NCI-H2227 (cell line): Measurements from ENCODE around the gene RNF220.
"Not testable (repeated sequence)": the region's sequence is repeated elsewhere in the genome, so short reads cannot be mapped to it uniquely, and the experiment has no call there.

Experiments used
- DNase-seq: peaks from one replicate; lab custom pipeline; 2025; ENCODE audit not compliant: unreplicated experiment; lab: John Stamatoyannopoulos, UW

RNF220 gene

DNA sequence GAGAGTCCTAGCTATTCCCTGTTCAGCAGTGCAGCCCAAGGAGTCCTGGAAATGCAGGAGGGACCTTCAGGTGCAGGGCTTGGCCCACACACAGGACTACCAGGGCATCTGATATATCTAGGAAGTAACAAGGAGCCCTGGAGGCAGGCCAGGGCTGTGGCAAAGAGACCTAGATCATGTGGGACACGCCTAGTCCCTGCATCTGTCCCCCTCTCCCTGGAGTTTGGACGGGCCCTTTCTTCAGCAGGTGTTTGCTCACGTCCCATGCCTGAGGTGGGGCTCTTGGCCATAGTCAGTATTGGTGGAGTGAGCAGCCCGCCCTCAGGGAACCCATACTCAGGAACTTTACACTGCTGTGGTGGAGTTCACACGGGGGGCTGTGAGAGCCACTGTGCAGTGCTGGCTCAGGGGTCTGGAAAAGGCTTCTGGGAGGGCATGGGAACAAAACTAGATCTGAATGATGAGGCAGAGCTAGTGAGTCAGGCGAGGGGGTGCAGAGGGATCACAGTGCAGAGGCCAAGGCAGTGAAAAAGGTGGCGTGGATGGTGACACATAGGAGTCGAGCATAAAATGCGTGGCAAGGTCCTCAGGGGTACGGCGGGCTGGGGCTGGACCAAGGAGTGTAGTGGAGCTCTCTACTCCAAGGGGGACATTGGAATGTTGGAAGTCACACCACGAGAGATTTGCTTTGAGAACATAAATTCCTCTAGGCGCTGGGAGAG, 243.6 kb downstream of the RNF220 start:
- no peak for DNase-seq

DNA sequence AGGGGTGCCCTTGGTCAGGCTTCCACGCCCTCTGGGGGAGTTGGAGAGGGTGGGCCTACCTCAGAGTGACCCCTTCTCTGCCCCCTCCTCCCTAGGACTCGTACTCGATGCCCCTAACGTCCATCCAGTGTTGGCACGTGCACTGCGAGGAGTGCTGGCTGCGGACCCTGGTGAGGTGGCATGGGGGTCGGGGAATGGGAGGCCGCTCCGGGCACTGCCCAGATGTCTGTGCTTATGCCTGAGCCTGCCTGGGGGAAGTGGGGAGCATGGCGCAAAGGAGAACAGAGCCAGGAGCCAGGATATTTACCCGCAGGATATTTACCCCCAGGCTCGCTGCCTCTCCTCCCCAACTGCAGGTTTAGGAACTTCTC, 244.7 kb downstream of the RNF220 start:
- no peak for DNase-seq

DNA sequence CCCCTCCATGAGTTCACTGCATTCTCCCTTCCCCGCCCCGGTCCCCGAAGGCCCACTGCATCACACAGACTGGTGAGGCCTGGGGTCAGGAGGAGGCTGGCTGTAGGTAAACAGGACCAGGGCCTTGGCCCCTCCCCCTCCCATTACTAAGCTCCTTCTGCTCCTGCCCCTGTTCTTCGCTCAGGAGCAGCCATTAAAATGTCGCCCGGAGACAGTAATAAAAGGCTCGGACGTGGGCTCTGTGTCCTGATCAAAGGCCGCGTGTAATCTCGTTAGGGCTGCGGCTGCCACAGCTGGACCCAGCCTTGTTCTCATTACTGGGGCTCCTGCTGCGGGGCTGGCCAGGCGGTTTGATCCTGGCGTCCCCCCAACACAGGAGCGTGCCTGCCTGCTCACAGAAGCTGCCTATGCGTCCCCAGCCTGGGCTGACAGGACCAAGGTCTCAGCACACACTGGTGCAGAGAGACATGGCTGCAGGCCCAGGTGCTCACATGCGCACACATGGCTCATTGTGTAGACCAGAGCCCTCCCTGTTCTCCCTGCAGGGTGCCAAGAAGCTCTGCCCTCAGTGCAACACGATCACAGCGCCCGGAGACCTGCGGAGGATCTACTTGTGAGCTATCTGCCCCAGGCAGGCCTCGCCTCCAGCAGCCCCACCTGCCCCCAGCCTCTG, 245.2 kb downstream of the RNF220 start:
- peak; percentile 58 for DNase-seq

DNA sequence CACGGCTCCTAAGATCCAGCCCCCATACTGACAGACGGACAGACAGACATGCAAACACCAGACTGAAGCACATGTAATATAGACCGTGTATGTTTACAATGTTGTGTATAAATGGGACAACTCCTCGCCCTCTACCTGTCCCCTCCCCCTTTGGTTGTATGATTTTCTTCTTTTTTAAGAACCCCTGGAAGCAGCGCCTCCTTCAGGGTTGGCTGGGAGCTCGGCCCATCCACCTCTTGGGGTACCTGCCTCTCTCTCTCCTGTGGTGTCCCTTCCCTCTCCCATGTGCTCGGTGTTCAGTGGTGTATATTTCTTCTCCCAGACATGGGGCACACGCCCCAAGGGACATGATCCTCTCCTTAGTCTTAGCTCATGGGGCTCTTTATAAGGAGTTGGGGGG, 246.0 kb downstream of the RNF220 start:
- DNase-seq = no peak

DNA sequence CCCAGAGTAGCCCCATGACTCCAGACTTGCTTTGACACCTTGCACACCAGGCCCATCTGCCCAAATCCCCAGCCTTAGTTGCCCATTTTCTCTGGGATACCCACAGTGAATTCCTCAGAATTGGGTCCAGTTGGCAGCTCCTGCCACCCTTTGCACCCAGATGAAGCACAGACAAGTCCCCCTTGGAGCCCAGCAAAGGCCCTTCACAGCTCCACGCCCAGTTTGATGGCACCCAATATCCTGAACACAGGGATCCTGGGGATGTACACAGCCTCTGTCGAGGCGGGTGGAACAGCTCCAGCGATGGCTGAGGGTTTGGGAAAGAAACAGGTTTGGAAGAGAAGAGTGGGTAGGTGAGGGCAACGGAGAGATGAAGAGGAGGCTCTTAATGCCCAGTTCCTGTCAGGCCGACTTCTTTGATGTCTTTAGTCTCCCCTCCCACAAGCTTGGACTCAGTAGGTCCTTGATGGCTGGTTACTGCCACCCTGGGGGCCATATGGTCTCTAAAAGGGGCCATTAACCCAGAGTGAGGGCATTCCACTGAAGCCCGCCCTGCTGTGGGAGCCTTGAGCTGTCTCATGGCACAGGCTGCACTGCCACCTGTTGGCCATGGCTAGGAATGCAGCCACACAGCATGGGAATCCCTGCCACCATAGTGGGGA, 247.5 kb downstream of the RNF220 start:
- peak; percentile 90 for DNase-seq

DNA sequence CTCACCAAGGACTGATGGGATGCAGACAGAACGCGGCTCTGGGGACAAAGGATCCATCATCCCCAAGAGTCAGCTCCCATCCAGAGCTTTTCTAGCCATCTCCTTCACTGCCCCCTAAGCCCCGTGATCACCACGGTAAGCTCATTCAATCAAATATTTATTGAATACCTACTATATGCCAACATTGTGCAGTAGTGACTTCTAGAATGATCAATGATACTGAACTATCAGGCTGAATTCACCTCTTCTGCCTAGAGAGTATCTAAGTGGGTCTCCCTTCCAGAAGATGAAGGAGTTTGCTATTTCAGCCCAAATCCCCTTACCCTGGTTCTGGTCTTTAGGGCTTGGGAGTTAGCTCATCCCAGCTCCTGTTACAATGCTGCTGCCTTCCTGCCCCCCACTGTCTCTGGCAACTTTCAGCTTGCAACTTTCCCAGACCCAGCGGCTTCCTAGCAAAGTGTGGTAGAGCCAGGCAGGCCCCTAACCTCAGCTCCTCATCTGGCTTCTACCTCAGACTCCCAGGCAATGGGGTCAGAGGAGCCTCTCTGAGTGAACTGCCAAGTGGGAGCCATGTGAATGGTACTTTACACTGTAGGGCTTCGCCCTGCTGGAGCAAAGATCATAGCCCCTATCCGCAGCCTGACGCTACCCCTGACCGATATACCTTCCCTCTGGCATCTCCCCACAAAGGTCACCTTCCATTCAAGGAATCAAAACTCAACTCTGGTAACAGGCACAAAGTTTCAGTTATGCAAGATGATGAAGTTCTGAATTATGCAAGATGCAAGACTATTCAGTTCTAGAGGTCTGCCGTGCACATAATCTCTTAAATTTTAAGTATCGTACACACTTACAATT, 248.3 kb downstream of the RNF220 start:
- no peak for DNase-seq

DNA sequence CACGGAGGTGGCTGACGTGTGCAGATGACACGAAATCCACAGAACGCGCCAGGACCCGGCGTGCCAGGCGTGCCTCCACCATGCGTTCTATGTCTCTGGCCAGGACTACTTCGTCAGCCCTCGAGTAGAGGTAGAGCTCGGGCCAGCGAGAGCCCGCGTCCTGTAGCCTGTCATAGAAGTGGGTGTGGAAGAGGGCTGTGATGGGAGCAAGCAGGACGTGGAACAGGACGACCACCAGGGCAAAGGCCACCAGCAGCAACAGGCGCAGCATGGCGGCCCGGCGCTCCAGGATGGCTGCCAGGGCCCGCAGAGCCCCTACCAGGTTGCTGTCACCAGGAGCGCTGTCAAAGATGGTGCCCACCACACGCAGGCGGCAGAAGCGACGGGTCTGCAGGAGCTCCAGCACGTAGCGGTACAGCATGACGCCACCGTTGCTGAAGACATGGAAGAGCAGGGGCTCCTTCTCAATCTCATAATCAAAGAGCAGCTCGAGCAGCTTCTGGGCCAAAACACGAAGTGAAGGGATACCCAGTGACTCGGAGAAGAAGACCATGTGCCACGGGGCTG, 249.6 kb downstream of the RNF220 start:
- no peak for DNase-seq

DNA sequence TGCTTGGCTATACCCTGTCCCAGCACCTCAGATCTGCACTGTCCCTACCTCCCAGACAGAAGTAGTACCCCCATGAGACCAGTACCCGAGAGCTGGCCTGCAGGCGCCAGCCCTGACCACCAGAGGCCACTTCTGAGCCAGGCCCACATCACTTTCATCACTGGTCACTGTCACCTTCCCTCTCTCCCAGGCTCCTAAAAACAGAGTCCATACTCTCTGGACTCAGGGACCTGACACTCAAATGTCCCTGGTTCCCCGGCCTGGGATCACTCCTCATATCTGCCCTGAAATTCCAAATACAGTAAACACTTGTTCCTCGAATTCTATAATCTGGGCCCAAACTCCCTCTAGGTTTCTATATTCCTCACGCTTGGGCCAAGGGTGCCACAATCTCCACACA, 250.6 kb downstream of the RNF220 start:
- DNase-seq = peak; percentile 18

DNA sequence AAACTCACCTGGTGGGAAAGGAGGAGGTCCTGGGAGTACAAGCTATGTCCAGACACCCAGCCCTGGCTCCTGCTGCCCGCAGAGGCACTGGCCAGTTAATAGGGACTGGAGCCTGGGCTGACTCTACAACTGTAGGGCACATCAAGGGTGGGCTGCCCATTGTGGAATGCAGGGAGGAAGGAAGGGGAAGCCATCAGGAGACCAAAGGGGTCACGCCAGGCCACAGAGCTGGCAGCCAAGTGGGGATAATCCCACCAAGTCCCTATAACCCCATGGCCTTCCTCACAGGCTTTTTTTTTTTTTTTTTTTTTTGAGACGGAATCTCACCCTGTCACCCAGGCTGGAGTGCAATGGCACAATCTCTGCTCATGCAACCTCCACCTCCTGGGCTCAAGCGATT, 254.5 kb downstream of the RNF220 start:
- no peak for DNase-seq

DNA sequence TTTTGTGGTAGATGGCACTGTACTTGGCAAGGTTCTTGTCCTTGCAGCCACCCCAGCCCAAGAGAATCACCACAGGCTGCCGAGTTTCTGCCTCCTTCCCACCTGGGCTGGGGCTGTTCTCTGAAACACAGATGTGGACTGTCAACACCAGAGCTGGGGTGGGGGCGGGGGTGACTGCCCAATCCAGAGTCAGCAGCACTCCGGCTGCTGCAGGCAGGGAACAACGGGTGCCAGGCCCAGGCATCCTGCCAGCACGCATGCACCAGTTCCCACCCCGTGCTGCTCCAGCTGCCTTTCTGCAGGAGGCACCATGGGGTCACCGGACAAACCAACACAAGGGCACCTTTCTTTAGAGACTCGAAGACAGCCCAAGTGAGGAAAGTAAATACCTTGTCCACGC, 255.1 kb downstream of the RNF220 start:
- no peak for DNase-seq

DNA sequence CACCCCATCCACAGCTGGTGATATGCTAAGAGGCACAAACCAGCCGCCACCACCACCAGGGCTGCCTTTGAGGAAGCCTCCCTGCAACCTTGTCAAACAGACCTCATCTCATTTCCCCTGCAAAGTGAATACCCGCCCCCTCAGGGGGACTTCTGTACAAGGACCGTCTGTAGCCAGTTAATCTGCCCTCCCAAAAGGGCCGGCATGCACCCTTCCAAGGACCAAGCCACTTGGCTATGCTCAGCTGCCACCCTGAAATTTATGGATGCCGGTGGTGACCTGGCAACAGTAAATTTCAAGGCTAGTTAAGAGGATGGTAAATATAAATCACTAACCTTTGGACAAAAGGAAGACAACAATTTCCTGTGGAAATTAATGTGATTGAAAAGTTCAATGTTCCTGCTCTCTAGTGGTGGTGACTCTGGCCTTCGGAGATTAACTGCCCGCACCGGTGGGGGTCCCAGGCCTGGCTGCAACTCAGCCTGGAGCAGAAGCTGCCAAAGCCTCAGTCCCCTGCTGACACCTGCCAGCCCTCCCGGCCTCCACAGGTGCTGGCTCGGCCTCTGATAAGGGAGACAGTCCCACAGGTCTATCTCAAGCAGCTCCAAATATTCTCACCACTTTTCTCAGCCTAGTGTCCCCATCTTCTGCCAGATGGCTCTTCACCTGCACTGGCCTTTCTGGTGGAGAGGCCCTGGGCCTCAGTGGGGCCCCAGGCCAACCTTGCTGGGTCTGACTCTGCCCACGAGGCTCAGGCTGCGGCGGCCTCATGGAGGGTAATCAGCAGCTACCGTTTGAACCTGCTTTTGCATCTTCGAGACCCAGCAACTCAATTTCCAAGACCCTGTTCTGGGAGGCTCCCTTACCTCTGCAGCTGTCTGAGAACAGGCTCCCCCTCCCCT, 257.0 kb downstream of the RNF220 start:
- DNase-seq = no peak

DNA sequence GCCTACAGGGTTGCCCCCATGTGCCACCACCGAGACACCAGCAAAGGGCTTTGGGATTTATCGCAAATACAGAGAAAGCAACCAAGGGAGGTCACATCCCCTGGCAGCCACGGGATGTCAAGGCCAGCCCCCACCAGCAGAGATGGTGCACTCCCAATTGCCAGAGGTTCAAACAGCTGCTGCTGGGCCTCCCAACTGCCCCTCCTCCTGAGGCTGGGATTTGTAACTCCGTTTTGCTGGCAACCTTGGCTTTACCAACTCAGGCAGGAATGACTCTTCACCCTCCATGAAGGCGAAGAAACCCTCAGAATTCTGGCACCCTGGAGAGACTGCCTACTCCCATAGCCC, 257.6 kb downstream of the RNF220 start:
- no peak for DNase-seq

DNA sequence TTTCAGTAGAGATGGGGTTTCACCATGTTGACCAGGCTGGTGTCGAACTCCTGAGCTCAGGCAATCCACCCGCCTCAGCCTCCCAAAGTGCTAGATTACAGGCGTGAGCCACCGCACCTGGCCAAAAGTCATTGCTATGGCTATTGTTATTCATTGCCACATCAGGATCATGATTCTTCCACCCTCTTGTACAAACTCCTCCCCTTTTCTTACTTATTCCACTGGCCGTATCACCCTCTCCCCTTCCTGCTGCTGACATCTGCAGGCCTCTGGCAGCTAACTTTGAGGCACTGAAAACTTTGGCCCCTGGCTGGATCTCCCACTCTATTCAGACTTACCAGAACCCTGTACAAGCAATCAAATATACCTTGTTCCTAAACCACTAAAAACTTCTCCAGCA, 258.4 kb downstream of the RNF220 start:
- no peak for DNase-seq

DNA sequence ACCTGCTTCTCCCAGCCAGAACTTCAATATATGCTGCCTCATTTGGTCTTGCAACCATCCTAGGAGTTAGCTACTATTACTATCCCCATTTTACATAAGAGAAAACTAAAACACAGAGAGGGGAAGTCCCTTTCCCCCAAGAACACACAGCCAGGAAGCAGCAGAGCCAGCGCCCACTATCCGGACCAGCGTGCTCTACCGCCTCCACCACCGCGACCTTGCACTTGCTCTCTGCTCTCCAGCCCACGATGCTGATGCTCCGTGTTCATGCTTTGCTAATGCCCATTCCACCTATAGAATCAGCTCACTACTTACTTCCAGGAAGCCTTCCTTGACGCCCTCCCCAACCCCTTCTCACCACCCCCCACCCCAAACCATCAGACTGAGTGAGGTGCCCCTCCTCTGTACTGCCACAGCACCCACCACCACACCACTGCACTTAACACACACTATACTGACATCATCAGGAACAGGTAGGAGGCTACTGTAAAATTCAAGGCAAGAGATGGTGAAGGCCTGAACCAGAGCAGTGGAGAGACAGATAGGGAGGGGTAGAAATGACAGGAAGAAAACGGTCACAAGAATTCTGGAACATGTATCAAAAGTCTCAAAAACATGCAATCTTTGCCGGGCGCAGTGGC, 259.8 kb downstream of the RNF220 start:
- no peak for DNase-seq

DNA sequence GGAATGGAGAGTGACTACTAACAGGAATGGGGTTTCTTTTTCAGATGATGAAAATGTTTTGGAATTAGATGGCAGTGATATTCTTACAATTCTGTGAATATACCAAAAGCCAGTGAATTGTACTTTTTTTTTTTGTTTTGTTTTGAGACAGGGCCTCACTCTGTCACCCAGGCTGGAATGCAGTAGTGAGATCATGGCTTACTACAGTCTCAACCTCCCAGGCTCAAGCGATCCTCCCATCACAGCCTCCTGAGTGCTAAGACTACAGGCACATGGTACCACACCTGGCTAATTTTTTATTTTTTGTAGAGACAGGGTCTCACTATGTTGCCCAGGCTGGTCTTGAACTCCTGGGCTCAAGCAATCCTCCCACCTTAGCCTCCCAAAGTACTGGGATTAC, 261.7 kb downstream of the RNF220 start:
- DNase-seq = not testable (repeated sequence)

DNA sequence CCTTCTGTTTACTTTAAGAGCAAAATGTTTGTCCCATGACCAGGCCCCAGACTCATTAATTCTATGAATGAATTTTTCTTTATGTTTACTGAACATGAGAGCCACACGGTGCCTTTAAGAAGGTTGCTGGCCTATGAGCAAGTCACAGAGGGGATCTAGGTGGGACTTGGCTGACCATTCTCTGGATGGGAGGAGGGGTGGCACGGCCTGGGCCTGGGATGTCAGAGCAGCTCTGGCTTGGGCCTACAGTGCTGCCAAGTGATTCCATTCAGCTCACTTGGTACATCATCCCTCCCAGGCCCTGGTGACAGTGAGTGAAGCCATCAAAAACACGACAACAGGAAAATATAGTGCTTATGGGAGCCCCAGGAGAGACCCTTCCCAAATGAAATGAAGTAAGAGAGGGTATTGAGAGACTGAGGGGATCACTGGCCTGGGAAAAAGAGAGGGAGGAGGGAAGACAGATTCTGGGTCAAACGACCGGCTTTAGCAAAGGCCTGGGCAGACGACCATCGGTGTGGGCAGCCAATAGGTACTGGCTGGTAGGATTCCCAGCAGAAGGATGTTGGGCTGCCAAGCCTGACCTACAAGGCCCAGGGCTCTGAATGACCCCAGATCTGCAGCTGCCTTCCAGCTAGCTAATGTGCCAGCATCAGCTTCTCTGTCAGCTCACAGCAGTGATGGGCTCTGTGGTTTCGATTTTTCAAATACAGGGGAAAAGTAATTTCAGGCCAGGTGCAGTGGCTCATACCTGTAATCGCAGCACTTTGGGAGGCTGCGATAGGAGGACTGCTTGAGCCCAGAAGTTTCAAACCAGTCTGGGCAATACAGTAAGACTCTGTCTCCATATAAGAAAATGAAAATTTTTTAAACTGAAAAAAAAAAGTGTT, 265.9 kb downstream of the RNF220 start:
- no peak for DNase-seq

DNA sequence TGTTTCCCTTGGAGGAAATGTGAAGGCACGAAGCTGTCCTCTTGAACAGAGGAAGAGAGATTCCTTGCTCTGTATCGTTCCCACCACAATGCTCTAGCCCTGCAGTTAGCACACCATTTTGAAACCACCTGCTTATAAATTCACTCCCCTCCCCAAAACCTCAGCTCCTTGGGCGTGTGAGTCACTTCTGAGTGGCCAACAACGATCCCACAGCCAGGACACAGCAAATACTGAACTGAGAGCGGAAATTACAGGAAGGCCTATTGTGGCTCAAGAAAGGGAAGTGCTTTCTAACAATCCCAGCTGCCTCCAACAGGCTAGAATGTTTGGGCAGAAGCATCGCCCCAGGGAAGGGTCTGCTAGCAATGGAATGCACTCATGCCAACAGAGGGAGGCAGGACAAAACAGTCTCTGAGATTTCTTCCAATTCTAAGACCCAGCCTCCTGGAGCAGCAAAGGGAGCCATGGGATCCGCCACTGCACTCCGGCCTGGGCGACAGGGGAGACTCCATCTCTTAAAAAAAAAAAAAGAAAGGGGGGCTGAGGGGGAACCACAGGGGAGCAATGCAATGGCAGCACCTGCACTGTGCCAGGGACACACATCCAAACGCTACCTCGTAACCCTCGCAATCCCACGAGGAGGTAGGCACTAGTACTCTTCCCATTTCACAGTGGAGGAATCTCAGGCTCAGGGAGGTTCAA, 267.4 kb downstream of the RNF220 start:
- no peak for DNase-seq
